H9 (cell line): ENCODE data around the gene PYGO2. TPM values are rescaled to one million over a fixed set of nuclear protein-coding genes. Genes with fewer than 3 reads are reported as not detected.
A peak's percentile ranks its signal among the peaks of the same experiment; 100 is the strongest.

ENCODE experiments used
- DNase-seq: peaks from one replicate; pipeline ENCODE4 v3.0.0-alpha.2; 2017
- H2AFZ ChIP-seq: one replicate; pipeline ENCODE4 v1.6.1; 2013; ENCODE audit warnings: mild to moderate bottlenecking, low read length, control low read depth, moderate library complexity
- H2AK5ac ChIP-seq: 2 replicates; pipeline ENCODE4 v1.6.1; 2013; ENCODE audit warnings: low read length, control low read depth, mixed read lengths; ENCODE audit not compliant: insufficient read length
- H2BK120ac ChIP-seq: one replicate; pipeline ENCODE4 v1.6.1; 2013; ENCODE audit warnings: low read depth, mild to moderate bottlenecking, low read length, control low read depth, inconsistent platforms; ENCODE audit not compliant: poor library complexity, severe bottlenecking
- H2BK12ac ChIP-seq: 2 replicates; pipeline ENCODE4 v1.6.1; 2013; ENCODE audit warnings: low read length, control low read depth, mixed read lengths, low read depth; ENCODE audit not compliant: insufficient read length
- H2BK15ac ChIP-seq: 2 replicates; pipeline ENCODE4 v1.6.1; 2013; ENCODE audit warnings: low read depth, low read length, control low read depth
- H2BK20ac ChIP-seq: one replicate; pipeline ENCODE4 v1.6.1; 2013; ENCODE audit warnings: low read depth, mild to moderate bottlenecking, low read length, control low read depth, inconsistent platforms; ENCODE audit not compliant: poor library complexity, severe bottlenecking
- H2BK5ac ChIP-seq: 2 replicates; pipeline ENCODE4 v1.6.1; 2013; ENCODE audit warnings: low read length, control low read depth, mixed read lengths; ENCODE audit not compliant: insufficient read length
- H3K14ac ChIP-seq: 2 replicates; pipeline ENCODE4 v1.6.1; 2013; ENCODE audit warnings: low read length, control low read depth; ENCODE audit not compliant: insufficient read depth
- H3K18ac ChIP-seq: 2 replicates; pipeline ENCODE4 v1.6.1; 2013; ENCODE audit warnings: low read depth, mild to moderate bottlenecking, mixed read lengths, low read length, control low read depth; ENCODE audit not compliant: insufficient read length
- H3K23ac ChIP-seq: 2 replicates; pipeline ENCODE4 v1.6.1; 2013; ENCODE audit warnings: low read length, control low read depth, mixed read lengths, low read depth; ENCODE audit not compliant: insufficient read length
- H3K23me2 ChIP-seq: 2 replicates; pipeline ENCODE4 v1.6.1; 2013; ENCODE audit warnings: low read depth, mild to moderate bottlenecking, mixed read lengths, low read length, control low read depth; ENCODE audit not compliant: insufficient read length, poor library complexity, severe bottlenecking
- H3K27ac ChIP-seq: 2 replicates; pipeline ENCODE4 v1.5.1; 2013; ENCODE audit warnings: low read length, control low read depth, mixed read lengths, low read depth; ENCODE audit not compliant: insufficient read length
- H3K27me3 ChIP-seq: 2 replicates; pipeline ENCODE4 v1.6.1; 2013; ENCODE audit warnings: low read length, control low read depth, inconsistent platforms; ENCODE audit not compliant: insufficient read depth
- H3K4ac ChIP-seq: 2 replicates; pipeline ENCODE4 v1.6.1; 2013; ENCODE audit warnings: low read depth, mild to moderate bottlenecking, control low read depth, inconsistent platforms, low read length, moderate library complexity
- H3K4me1 ChIP-seq: 2 replicates; pipeline ENCODE4 v1.6.1; 2013; ENCODE audit warnings: low read length, control low read depth, inconsistent platforms; ENCODE audit not compliant: insufficient read depth
- H3K4me2 ChIP-seq: 2 replicates; pipeline ENCODE4 v1.6.1; 2013; ENCODE audit warnings: low read length, control low read depth, mixed read lengths; ENCODE audit not compliant: insufficient read length, insufficient read depth
- H3K56ac ChIP-seq: 2 replicates; pipeline ENCODE4 v1.6.1; 2013; ENCODE audit warnings: low read depth, mild to moderate bottlenecking, mixed read lengths, low read length, control low read depth; ENCODE audit not compliant: insufficient read length
- H3K79me1 ChIP-seq: 2 replicates; pipeline ENCODE4 v1.6.1; 2013; ENCODE audit warnings: low read depth, mild to moderate bottlenecking, moderate library complexity, low read length, control low read depth, inconsistent platforms; ENCODE audit not compliant: insufficient read depth, poor library complexity, severe bottlenecking
- H3K79me2 ChIP-seq: 2 replicates; pipeline ENCODE4 v1.6.1; 2013; ENCODE audit warnings: low read length, control low read depth, inconsistent platforms; ENCODE audit not compliant: insufficient read depth
- H3K9ac ChIP-seq: 2 replicates; pipeline ENCODE4 v1.6.1; 2013; ENCODE audit warnings: low read length, control low read depth, mixed read lengths; ENCODE audit not compliant: insufficient read length; ENCODE audit errors: extremely low read depth
- H3K9me3 ChIP-seq: one replicate; pipeline ENCODE4 v1.6.1; 2013; ENCODE audit warnings: low read depth, low read length, inconsistent platforms; ENCODE audit not compliant: control insufficient read depth
- H3T11ph ChIP-seq: one replicate; pipeline ENCODE4 v1.6.1; 2013; ENCODE audit warnings: mild to moderate bottlenecking, low read length, control low read depth, inconsistent platforms
- H4K20me1 ChIP-seq: one replicate; pipeline ENCODE4 v1.6.1; 2013; ENCODE audit not compliant: control insufficient read depth, insufficient read length, insufficient read depth
- H4K5ac ChIP-seq: 2 replicates; pipeline ENCODE4 v1.6.1; 2013; ENCODE audit warnings: low read depth, mild to moderate bottlenecking, mixed read lengths, low read length, control low read depth; ENCODE audit not compliant: insufficient read length
- H4K8ac ChIP-seq: replicated peaks from 2 replicates; pipeline ENCODE4 v1.6.1; 2013; ENCODE audit warnings: low read length, control low read depth, mixed read lengths, low read depth; ENCODE audit not compliant: insufficient read length
- H4K91ac ChIP-seq: 2 replicates; pipeline ENCODE4 v1.6.1; 2013; ENCODE audit warnings: low read depth, mild to moderate bottlenecking, moderate library complexity, mixed read lengths, low read length, control low read depth; ENCODE audit not compliant: insufficient read length
- H3K27ac Mint-ChIP-seq, 3 experiments: 2 replicates in 2 of 3; 3 replicates in 1 of 3; pipeline ENCODE4 v1.8.0; 2020 to 2021; ENCODE audit warnings: mixed read lengths in 3 of 3, mild to moderate bottlenecking in 1 of 3, moderate library complexity in 1 of 3
- H3K27me3 Mint-ChIP-seq: 2 replicates; pipeline ENCODE4 v1.8.0; 2021; ENCODE audit warnings: low read depth, mild to moderate bottlenecking, moderate library complexity, mixed read lengths
- H3K36me3 Mint-ChIP-seq, 3 experiments: 2 replicates in 2 of 3; 3 replicates in 1 of 3; pipeline ENCODE4 v1.8.0; 2020 to 2021; ENCODE audit warnings: low read depth in 3 of 3, mixed read lengths in 3 of 3; ENCODE audit not compliant: insufficient read depth in 1 of 3
- H3K4me1 Mint-ChIP-seq, 2 experiments: 2 replicates each; pipeline ENCODE4 v1.8.0; 2020; ENCODE audit warnings: mixed read lengths in 2 of 2
- H3K4me3 Mint-ChIP-seq, 2 experiments: 2 replicates in 1 of 2; 3 replicates in 1 of 2; pipeline ENCODE4 v1.8.0; 2020 to 2021; ENCODE audit warnings: mild to moderate bottlenecking in 2 of 2, mixed read lengths in 2 of 2, moderate library complexity in 1 of 2
- H3K9me3 Mint-ChIP-seq, 2 experiments: 2 replicates in 1 of 2; 3 replicates in 1 of 2; pipeline ENCODE4 v1.8.0; 2020; ENCODE audit warnings: mild to moderate bottlenecking in 2 of 2, mixed read lengths in 2 of 2, moderate library complexity in 1 of 2
- WGBS: extraction: QIAGEN DNeasy Blood & Tissue Kit; methylation state at CpG from one replicate; pipeline ENCODE4 v1.1.7; 2013; ENCODE audit warnings: missing lambda C conversion rate, low lambda C conversion rate, mixed read lengths; ENCODE audit not compliant: insufficient read length; ENCODE audit errors: extremely low coverage; 5-methylcytosine and 5-hydroxymethylcytosine counted together
- total RNA-seq: library from RNA; stranded (reverse); gene quantifications from 2 replicates; pipeline ENCODE4 v1.2.1, GENCODE V29; 2021
- TF ChIP-seq, protein P1 (sequence below): fragments of 200-600 bp; sonication (generic); conservative IDR thresholded peaks from 3 replicates; pipeline ENCODE4 v1.8.0; 2021; ENCODE audit warnings: antibody characterized with exemption, mild to moderate bottlenecking

The PYGO2 gene
- total RNA-seq, 1 experiment from 2014 or later: 38.7 TPM

DNA sequence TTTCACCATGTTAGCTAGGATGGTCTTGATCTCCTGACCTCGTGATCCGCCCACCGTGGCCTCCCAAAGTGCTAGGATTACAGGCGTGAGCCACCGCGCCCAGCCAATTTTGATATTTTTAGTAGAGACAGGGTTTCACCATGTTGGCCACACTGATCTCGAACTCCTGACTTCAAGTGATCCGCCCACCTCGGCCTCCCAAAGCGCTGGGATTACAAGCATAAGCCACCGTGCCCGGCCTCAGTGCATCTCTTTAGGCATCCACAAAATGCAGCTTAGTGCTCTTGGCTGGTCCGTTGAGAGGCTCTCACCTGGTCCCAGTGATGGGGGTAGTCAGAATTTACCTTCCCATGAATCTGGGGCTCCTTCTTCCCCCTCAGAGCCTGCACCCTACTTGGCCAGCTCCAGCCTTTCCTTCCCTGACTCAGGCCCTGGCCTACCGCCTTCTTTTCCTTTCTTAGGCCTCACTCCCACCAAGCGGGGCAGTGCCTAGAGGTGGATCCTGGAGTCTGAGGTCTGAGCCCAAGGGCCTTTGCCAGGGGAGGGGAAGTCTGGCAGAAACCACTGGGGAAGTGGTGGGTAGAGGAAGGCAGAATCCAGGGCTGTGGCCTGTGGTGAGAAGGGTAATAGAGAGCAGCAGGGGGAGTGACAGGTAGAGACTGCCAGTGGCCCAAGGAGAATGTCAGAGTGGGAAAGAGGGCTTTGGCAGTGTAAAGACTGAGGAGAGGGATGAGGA is 35.6 kb upstream of the PYGO2 start:
- peaks cover 13 to 27% of the 10 kb centered on the region in 2 experiments for H3K4me1 Mint-ChIP-seq

More for the DNA sequence above, 35.6 kb upstream of the PYGO2 start:
- H3K18ac ChIP-seq: no peak overlapping the region
- H2BK15ac ChIP-seq: no peak overlapping the region
- H3K27me3 ChIP-seq: no peaks in the 10 kb centered on the region
- DNase-seq: peak; percentile 23
- no peak overlapping the region for H3K9ac ChIP-seq
- no peak overlapping the region for H2AK5ac ChIP-seq
- H2BK20ac ChIP-seq: no peak overlapping the region
- peaks cover 0 to 2% of the 10 kb centered on the region in 2 experiments; a peak in 2 of 5 replicates for H3K9me3 Mint-ChIP-seq
- no peak overlapping the region for H3K14ac ChIP-seq
- no peaks in the 10 kb centered on the region for H4K20me1 ChIP-seq
- TF ChIP-seq, protein P1, sequence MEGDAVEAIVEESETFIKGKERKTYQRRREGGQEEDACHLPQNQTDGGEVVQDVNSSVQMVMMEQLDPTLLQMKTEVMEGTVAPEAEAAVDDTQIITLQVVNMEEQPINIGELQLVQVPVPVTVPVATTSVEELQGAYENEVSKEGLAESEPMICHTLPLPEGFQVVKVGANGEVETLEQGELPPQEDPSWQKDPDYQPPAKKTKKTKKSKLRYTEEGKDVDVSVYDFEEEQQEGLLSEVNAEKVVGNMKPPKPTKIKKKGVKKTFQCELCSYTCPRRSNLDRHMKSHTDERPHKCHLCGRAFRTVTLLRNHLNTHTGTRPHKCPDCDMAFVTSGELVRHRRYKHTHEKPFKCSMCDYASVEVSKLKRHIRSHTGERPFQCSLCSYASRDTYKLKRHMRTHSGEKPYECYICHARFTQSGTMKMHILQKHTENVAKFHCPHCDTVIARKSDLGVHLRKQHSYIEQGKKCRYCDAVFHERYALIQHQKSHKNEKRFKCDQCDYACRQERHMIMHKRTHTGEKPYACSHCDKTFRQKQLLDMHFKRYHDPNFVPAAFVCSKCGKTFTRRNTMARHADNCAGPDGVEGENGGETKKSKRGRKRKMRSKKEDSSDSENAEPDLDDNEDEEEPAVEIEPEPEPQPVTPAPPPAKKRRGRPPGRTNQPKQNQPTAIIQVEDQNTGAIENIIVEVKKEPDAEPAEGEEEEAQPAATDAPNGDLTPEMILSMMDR: no peak
- no peak overlapping the region for H4K5ac ChIP-seq
- H2BK5ac ChIP-seq: no peak overlapping the region
- no peak overlapping the region for H2BK12ac ChIP-seq
- H3K36me3 Mint-ChIP-seq: peaks cover 0 to 6% (median 2%) of the 10 kb centered on the region in 3 experiments; a peak in 3 of 7 replicates
- H2BK120ac ChIP-seq: no peak overlapping the region
- H4K8ac ChIP-seq: no peak overlapping the region
- no peaks in the 10 kb centered on the region; the same call in 1 of the 2 replicates for H3K4me1 ChIP-seq
- H2AFZ ChIP-seq: no peak overlapping the region
- no peaks in the 10 kb centered on the region for H3K79me2 ChIP-seq
- no peak overlapping the region for H3K56ac ChIP-seq
- no peak overlapping the region for H3K4me3 Mint-ChIP-seq
- no CpG with 5 or more reads among the region's 15 CpGs for WGBS
- no peak overlapping the region for H3K4me2 ChIP-seq
- no peak overlapping the region for H3K27ac ChIP-seq
- no peak overlapping the region; a peak in 1 of 7 replicates for H3K27ac Mint-ChIP-seq
- no peaks in the 10 kb centered on the region for H3K79me1 ChIP-seq
- no peak overlapping the region for H4K91ac ChIP-seq
- H3K23ac ChIP-seq: no peak overlapping the region
- H3T11ph ChIP-seq: no peak overlapping the region
- no peaks in the 10 kb centered on the region for H3K9me3 ChIP-seq
- no peak overlapping the region for H3K4ac ChIP-seq
- peaks cover 3% of the 10 kb centered on the region for H3K27me3 Mint-ChIP-seq
- H3K23me2 ChIP-seq: peaks cover 13% of the 10 kb centered on the region
